Caco-2 (cell line): ENCODE data around the gene CSNK2A2. TPM values are rescaled to one million over a fixed set of nuclear protein-coding genes. Genes with fewer than 3 reads are reported as not detected.
A peak's percentile ranks its signal among the peaks of the same experiment; 100 is the strongest.

Source experiments
- BruUV-seq: library from RNA; stranded (reverse); fragments of 400-500 nt; replicated peaks from 2 replicates; lab custom pipeline; 2021; lab: Mats Ljungman, UMichigan
- CTCF ChIA-PET: fragments of 300-600 bp; sonication (Branson Sonifier 250); formaldehyde crosslinking; loops from one replicate; lab custom pipeline; 2022; ENCODE audit warnings: antibody characterized with exemption; lab: Charles Lee
- POLR2A ChIA-PET: fragments of 300-600 bp; sonication (Branson Sonifier 250); formaldehyde crosslinking; loops from one replicate; lab custom pipeline; 2022; ENCODE audit warnings: antibody characterized with exemption; lab: Charles Lee
- DNase-seq, 2 experiments: peaks; one replicate each; pipeline versions ENCODE4 v3.0.0 to v3.0.0-alpha.2; 2020 to 2022
- H3K27me3 ChIP-seq: replicated peaks from 2 replicates; pipeline ENCODE4 v1.6.0; 2011; ENCODE audit warnings: low read length; ENCODE audit not compliant: control insufficient read depth, insufficient read depth
- H3K36me3 ChIP-seq: 2 replicates; pipeline ENCODE4 v1.5.1; 2011; ENCODE audit warnings: low read length; ENCODE audit not compliant: control insufficient read depth, insufficient read depth
- H3K4me1 ChIP-seq: fragments of 250-450 bp; sonication (Bioruptor Pico); 2 replicates; pipeline ENCODE4 v1.5.1; 2020; ENCODE audit warnings: mild to moderate bottlenecking
- H3K4me3 ChIP-seq: 2 replicates; pipeline ENCODE4 v1.5.1; 2011; ENCODE audit warnings: low read depth, mild to moderate bottlenecking, control low read depth, low read length
- H3K9me3 ChIP-seq: fragments of 250-450 bp; sonication (Bioruptor Pico); 2 replicates; pipeline ENCODE4 v1.5.1; 2020; ENCODE audit warnings: mild to moderate bottlenecking, moderate library complexity
- H3K27ac Mint-ChIP-seq: one replicate; pipeline ENCODE4 v1.8.0; 2022; ENCODE audit warnings: mixed read lengths; ENCODE audit not compliant: unreplicated experiment
- H3K27me3 Mint-ChIP-seq: one replicate; pipeline ENCODE4 v1.8.0; 2022; ENCODE audit warnings: mixed read lengths; ENCODE audit not compliant: insufficient read depth, unreplicated experiment
- H3K36me3 Mint-ChIP-seq: one replicate; pipeline ENCODE4 v1.8.0; 2022; ENCODE audit warnings: mild to moderate bottlenecking, mixed read lengths; ENCODE audit not compliant: insufficient read depth, unreplicated experiment
- H3K4me1 Mint-ChIP-seq: one replicate; pipeline ENCODE4 v1.8.0; 2022; ENCODE audit warnings: low read depth, mixed read lengths; ENCODE audit not compliant: unreplicated experiment
- H3K4me3 Mint-ChIP-seq: one replicate; pipeline ENCODE4 v1.8.0; 2022; ENCODE audit warnings: mild to moderate bottlenecking, moderate library complexity, mixed read lengths; ENCODE audit not compliant: unreplicated experiment
- H3K9me3 Mint-ChIP-seq: one replicate; pipeline ENCODE4 v1.8.0; 2022; ENCODE audit warnings: mixed read lengths; ENCODE audit not compliant: unreplicated experiment
- intact Hi-C: fragments of 100-400 bp; cut with micrococcal nuclease; formaldehyde crosslinking; loops from one replicate; pipeline ENCODE4 v1.10.0; 2022; ENCODE audit not compliant: unreplicated experiment
- total RNA-seq: library from RNA; stranded (reverse); gene quantifications from 2 replicates; pipeline ENCODE4 v1.2.3, GENCODE V29; 2022
- TF ChIP-seq, protein P1 (sequence below), 2 experiments: fragments of 200-600 bp in 1 of 2; IDR thresholded peaks; 1 replicate in 1 of 2; 2 replicates in 1 of 2; pipeline versions ENCODE4 v1.5.1 to v1.8.0; 2011 to 2022; ENCODE audit warnings: antibody characterized with exemption in 1 of 2, control low read depth in 1 of 2, inconsistent platforms in 1 of 2, low read depth in 1 of 2, low read length in 1 of 2, mild to moderate bottlenecking in 1 of 2, moderate library complexity in 1 of 2; ENCODE audit not compliant: insufficient read depth in 1 of 2, severe bottlenecking in 1 of 2, unreplicated experiment in 1 of 2

The CSNK2A2 gene
- total RNA-seq, 1 experiment from 2014 or later, result 181 TPM

DNA sequence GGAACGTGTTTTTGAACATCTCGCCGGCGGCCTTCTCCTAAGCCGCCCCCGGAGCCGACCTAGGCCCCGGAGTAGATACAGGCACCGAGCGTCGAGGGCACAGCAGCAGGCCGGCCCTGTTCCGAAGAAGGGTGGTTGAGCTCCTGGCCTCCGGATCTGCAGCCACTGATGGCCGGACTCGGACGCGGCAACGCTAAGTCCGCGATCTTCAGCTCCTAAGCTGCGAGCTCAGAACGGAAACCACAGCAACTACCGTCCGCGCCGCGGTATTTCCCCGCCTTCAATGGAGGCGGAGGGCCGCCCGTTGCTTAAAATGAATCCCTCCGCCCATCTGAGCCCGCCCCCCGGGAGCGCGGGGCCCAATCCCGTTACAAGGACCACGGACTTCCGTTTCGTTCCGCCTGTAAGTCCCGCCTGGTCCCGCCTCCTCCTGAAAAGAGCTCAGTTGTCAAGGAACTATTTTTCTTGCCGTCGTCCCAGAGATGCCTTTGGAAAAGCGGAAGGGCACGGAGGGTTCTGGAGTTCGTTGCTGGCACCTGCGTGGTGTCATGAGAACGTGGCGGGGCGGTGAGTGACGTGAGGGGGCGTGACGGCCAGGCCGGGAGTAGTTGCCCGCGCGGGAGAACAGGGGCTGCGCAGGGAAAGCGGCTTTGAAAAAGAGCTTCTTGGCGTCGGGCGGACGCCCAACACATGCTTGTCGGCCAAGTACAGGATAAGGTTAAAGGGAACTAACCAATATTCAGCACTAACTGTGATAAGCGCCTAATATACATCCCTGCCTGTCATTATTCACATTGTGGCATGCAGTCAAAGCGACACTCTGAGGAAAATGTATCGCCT is 68.6 kb downstream of the CSNK2A2 start, which contains the start of gene CFAP20:
TSS of gene CFAP20 (minus strand) at position 285 of the 840 bp plus-strand sequence. CDS start at position 19, 266 bp downstream.
- Mint-ChIP-seq H3K27ac (peak within 1 kb of the TSS; percentile 49), H3K9me3 (no peaks in the 10 kb centered on the region), H3K27me3 (no peaks in the 10 kb centered on the region), H3K4me1 (peaks cover 21% of the 10 kb centered on the region), H3K36me3 (peaks cover 23% of the 10 kb centered on the region), H3K4me3 (peak within 1 kb of the TSS; percentile 68)
- intact Hi-C loops, result loop anchor here (1.0 to 5.0 kb wide), 6 partner anchors 8 to 332 kb away; a partner anchor contains a TSS
- ChIA-PET CTCF (interaction anchor here (0.5 to 1.4 kb wide), 17 partner anchors 9 to 358 kb away, joined by 3 to 12 read pairs (median 3); partner anchors contain the start of gene CSNK2A2), POLR2A (interaction anchor here (0.6 to 1.4 kb wide), 24 partner anchors 9 to 394 kb away, joined by 3 to 59 read pairs (median 4); partner anchors contain the start of genes KATNB1, MMP15 and USB1)
- Histone ChIP-seq H3K36me3 (no peaks in the 10 kb centered on the region; the same call in 1 of the 2 replicates), H3K4me1 (peaks cover 21% of the 10 kb centered on the region), H3K4me3 (peak within 1 kb of the TSS; percentile 92), H3K27me3 (no peaks in the 10 kb centered on the region), H3K9me3 (no peaks in the 10 kb centered on the region)
- TSS peak; percentile 76 for BruUV-seq
- TF ChIP-seq, protein P1, sequence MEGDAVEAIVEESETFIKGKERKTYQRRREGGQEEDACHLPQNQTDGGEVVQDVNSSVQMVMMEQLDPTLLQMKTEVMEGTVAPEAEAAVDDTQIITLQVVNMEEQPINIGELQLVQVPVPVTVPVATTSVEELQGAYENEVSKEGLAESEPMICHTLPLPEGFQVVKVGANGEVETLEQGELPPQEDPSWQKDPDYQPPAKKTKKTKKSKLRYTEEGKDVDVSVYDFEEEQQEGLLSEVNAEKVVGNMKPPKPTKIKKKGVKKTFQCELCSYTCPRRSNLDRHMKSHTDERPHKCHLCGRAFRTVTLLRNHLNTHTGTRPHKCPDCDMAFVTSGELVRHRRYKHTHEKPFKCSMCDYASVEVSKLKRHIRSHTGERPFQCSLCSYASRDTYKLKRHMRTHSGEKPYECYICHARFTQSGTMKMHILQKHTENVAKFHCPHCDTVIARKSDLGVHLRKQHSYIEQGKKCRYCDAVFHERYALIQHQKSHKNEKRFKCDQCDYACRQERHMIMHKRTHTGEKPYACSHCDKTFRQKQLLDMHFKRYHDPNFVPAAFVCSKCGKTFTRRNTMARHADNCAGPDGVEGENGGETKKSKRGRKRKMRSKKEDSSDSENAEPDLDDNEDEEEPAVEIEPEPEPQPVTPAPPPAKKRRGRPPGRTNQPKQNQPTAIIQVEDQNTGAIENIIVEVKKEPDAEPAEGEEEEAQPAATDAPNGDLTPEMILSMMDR (IDR thresholded peaks at IDR 0.05; ENCODE audit: insufficient read depth in 1 of 2, low read depth in 1 of 2, low read length in 1 of 2, severe bottlenecking in 1 of 2, unreplicated experiment in 1 of 2), result no peak
- peak; percentile 100 for DNase-seq

DNA sequence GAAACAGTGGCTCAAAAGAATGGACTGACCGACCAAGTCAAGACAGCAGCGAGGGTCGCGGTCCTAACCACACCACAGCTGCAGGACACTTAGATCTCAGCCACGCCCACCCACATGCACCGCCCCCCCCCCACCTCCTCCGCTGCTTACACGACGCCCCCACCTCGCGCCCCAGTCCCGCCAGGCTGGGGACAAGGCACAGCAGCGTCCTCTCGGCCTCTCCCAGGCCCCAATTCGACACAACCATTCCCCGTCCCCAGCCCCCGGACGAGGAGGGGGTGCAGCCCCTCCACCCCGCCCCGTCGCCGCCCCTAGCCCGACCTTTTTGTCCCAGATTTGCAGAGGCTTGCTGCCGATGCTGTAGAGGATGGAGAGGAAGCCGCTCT is 69.2 kb downstream of the CSNK2A2 start:
- TF ChIP-seq, protein P1 (IDR thresholded peaks at IDR 0.05; ENCODE audit: insufficient read depth in 1 of 2, low read depth in 1 of 2, low read length in 1 of 2, severe bottlenecking in 1 of 2, unreplicated experiment in 1 of 2), result no peak
- Mint-ChIP-seq H3K4me1 (peaks cover 27% of the 10 kb centered on the region), H3K36me3 (peaks cover 23% of the 10 kb centered on the region), H3K9me3 (no peaks in the 10 kb centered on the region), H3K27me3 (no peaks in the 10 kb centered on the region), H3K4me3 (peak overlapping the region; percentile 68), H3K27ac (peak overlapping the region; percentile 49)
- H3K36me3 ChIP-seq, result no peaks in the 10 kb centered on the region; the same call in 1 of the 2 replicates
- H3K4me3 ChIP-seq, result peak overlapping the region; percentile 92
- POLR2A ChIA-PET, result interaction anchor here (0.8 to 1.4 kb wide), 20 partner anchors 8 to 1418 kb away, joined by 3 to 59 read pairs (median 4); partner anchors contain the start of genes KATNB1, MMP15 and USB1
- H3K9me3 ChIP-seq, result no peaks in the 10 kb centered on the region
- DNase-seq, result no peak
- no TSS peak for BruUV-seq
- intact Hi-C loops, result loop anchor here (1.0 to 5.0 kb wide), 6 partner anchors 7 to 331 kb away; a partner anchor contains a TSS
- peaks cover 27% of the 10 kb centered on the region for H3K4me1 ChIP-seq
- H3K27me3 ChIP-seq, result no peaks in the 10 kb centered on the region
- CTCF ChIA-PET, result interaction anchor here (0.5 to 1.4 kb wide), 11 partner anchors 8 to 359 kb away, joined by 3 to 12 read pairs (median 3); no protein-coding TSS in a partner anchor

DNA sequence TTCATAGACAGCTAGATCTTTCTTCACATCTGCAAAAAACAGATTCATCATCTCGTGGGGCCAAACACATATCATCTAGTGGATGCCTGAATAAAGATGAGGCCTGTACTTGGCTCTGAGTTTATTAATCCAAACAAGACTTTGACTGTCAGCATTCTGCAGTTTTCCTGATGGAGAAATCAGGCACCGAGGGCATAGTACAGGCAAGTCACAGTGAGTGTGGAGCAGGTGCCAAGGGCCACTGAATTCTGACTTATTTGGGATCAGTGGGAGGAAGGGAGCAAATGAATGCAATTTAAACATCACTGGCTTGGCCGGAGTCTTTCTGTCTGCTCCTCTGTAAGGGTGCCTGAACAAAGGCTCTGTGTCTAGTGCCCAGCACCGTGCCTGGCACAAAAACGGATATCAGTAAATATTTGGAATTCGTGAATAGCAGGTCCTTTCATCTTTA is 69.7 kb downstream of the CSNK2A2 start:
- BruUV-seq, result TSS peak; percentile 37
- Mint-ChIP-seq H3K27me3 (no peaks in the 10 kb centered on the region), H3K4me1 (peaks cover 30% of the 10 kb centered on the region), H3K27ac (peak overlapping the region; percentile 49), H3K4me3 (peak overlapping the region; percentile 68), H3K9me3 (no peaks in the 10 kb centered on the region), H3K36me3 (peaks cover 23% of the 10 kb centered on the region)
- ChIA-PET POLR2A (interaction anchor here (0.8 to 1.6 kb wide), 3 partner anchors 102 to 1417 kb away, joined by 4 to 11 read pairs (median 6); partner anchors contain the start of gene MMP15), CTCF (interaction anchor here (0.6 to 1.2 kb wide), 2 partner anchors 31 to 104 kb away, joined by 3 to 6 read pairs; no protein-coding TSS in a partner anchor)
- no peaks in the 10 kb centered on the region for H3K9me3 ChIP-seq
- intact Hi-C loops, result loop anchor here (5.0 kb wide), 2 partner anchors 231 to 331 kb away; no protein-coding TSS in a partner anchor
- no peaks in the 10 kb centered on the region for H3K27me3 ChIP-seq
- no peaks in the 10 kb centered on the region; the same call in 1 of the 2 replicates for H3K36me3 ChIP-seq
- peaks cover 29% of the 10 kb centered on the region for H3K4me1 ChIP-seq
- TF ChIP-seq, protein P1 (IDR thresholded peaks at IDR 0.05; ENCODE audit: insufficient read depth in 1 of 2, low read depth in 1 of 2, low read length in 1 of 2, severe bottlenecking in 1 of 2, unreplicated experiment in 1 of 2), result no peak
- no peak for DNase-seq
- H3K4me3 ChIP-seq, result peak overlapping the region; percentile 92
